GM12801 (cell line): ENCODE results near the gene FGF8.

Experiments used
- CTCF ChIP-seq: IDR thresholded peaks from one replicate; pipeline ENCODE4 v1.5.1; 2011; ENCODE audit warnings: control low read depth; ENCODE audit not compliant: insufficient read length; ENCODE audit errors: extremely low read depth

The FGF8 gene

GRCh38 chr10:101780818-101781654, 5.1 kb upstream of the FGF8 start:
- TF ChIP-seq CTCF: peak; percentile 86

GRCh38 chr10:101780187-101780817, 4.4 kb upstream of the FGF8 start:
- TF ChIP-seq CTCF: no peak

GRCh38 chr10:101779544-101780186, 3.8 kb upstream of the FGF8 start:
- TF ChIP-seq CTCF: no peak

GRCh38 chr10:101778781-101779543, 3.0 kb upstream of the FGF8 start:
- no peak for TF ChIP-seq CTCF

GRCh38 chr10:101778151-101778780, 2.4 kb upstream of the FGF8 start:
- TF ChIP-seq CTCF: no peak

- TF ChIP-seq CTCF: no peak
Measured at GRCh38 chr10:101777619-101778145, 1.8 kb upstream of the FGF8 start.
